Body of pancreas (tissue), 4 donors: ENCODE results near the gene MYRIP.

Source experiments
- CTCF ChIP-seq, 7 experiments: fragments of 450-650 bp in 4 of 7; fragments of 200-600 bp in 3 of 7; sonication (generic) in 3 of 7; IDR thresholded peaks; one replicate each; pipeline ENCODE4 v1.5.1; 2016 to 2019; ENCODE audit warnings: antibody characterized with exemption in 7 of 7
- POLR2A ChIP-seq, 3 donors: fragments of 450-650 bp; IDR thresholded peaks; one replicate each; pipeline ENCODE4 v1.6.1; 2016; ENCODE audit warnings: antibody characterized with exemption in 3 of 3, mild to moderate bottlenecking in 2 of 3

- TF ChIP-seq CTCF (IDR thresholded peaks at IDR 0.05) (no peak), POLR2A (IDR thresholded peaks at IDR 0.05) (no peak)
These were observed 496.9 kb downstream of the MYRIP start for GRCh38 chr3:40306336-40306735.
